Measurements from ENCODE around the gene MUC16.

- TF ChIP-seq CTCF (IDR thresholded peaks at IDR 0.05; ENCODE audit: low read depth, low read length, missing input control): no peak
- TF ChIP-seq MAX (IDR thresholded peaks at IDR 0.05): no peak
- TF ChIP-seq FOXA1 (IDR thresholded peaks at IDR 0.05): no peak
- TF ChIP-seq RAD21 (IDR thresholded peaks at IDR 0.05): no peak
- TF ChIP-seq JUND (IDR thresholded peaks at IDR 0.05): no peak
- no peak for TF ChIP-seq RXRA (IDR thresholded peaks at IDR 0.05)
- no peak for TF ChIP-seq NR2F2 (IDR thresholded peaks at IDR 0.05)
- TF ChIP-seq TAF1 (conservative IDR thresholded peaks at IDR 0.05): no peak
- no peak for TF ChIP-seq YY1 (IDR thresholded peaks at IDR 0.05)
- TF ChIP-seq ATF3 (IDR thresholded peaks at IDR 0.05): no peak
- TF ChIP-seq SP1 (IDR thresholded peaks at IDR 0.05): no peak
These were observed 27.3 kb upstream of the MUC16 start for GRCh38 chr19:9037400-9038062.

Measured in liver (tissue), 3 donors.